Measurements from ENCODE around the gene THBS1.

Gene THBS1

GRCh38 chr15:39609166-39609916 lies 28.5 kb downstream of the THBS1 start:
- DNase-seq, result no peak

- peak; percentile 33 for DNase-seq
Measured at GRCh38 chr15:39610665-39611064, 29.8 kb downstream of the THBS1 start.

GRCh38 chr15:39613271-39613670 lies 32.4 kb downstream of the THBS1 start:
- no peak for DNase-seq

- no peak for DNase-seq
Measured at GRCh38 chr15:39613861-39614260, 33.0 kb downstream of the THBS1 start.

- DNase-seq, result no peak
Measured at GRCh38 chr15:39616731-39617455, 36.0 kb downstream of the THBS1 start.

GRCh38 chr15:39618063-39618823 lies 37.4 kb downstream of the THBS1 start:
- DNase-seq, result no peak

- DNase-seq, result no peak
Measured at GRCh38 chr15:39621210-39621609, 40.3 kb downstream of the THBS1 start.

- no peak for DNase-seq
Measured at GRCh38 chr15:39621976-39622375, 41.1 kb downstream of the THBS1 start.

- no peak for DNase-seq
Measured at GRCh38 chr15:39622660-39623516, 42.0 kb downstream of the THBS1 start.

GRCh38 chr15:39623529-39623931 lies 42.7 kb downstream of the THBS1 start:
- no peak for DNase-seq

- no peak for DNase-seq
Measured at GRCh38 chr15:39624806-39625205, 43.9 kb downstream of the THBS1 start.

- no peak for DNase-seq
Measured at GRCh38 chr15:39625451-39625850, 44.6 kb downstream of the THBS1 start.

GRCh38 chr15:39625856-39626255 lies 45.0 kb downstream of the THBS1 start:
- DNase-seq, result no peak

GRCh38 chr15:39627451-39628143 lies 46.7 kb downstream of the THBS1 start:
- DNase-seq, result no peak

GRCh38 chr15:39628144-39628508 lies 47.2 kb downstream of the THBS1 start:
- DNase-seq, result no peak

GRCh38 chr15:39628546-39629257 lies 47.8 kb downstream of the THBS1 start:
- DNase-seq, result peak; percentile 16

GRCh38 chr15:39629371-39629770 lies 48.5 kb downstream of the THBS1 start:
- no peak for DNase-seq

- peak; percentile 50 for DNase-seq
Measured at GRCh38 chr15:39629906-39630305, 49.0 kb downstream of the THBS1 start.

GRCh38 chr15:39631357-39631756 lies 50.5 kb downstream of the THBS1 start:
- no peak for DNase-seq

GRCh38 chr15:39638041-39638440 lies 57.2 kb downstream of the THBS1 start:
- DNase-seq, result no peak

GRCh38 chr15:39639037-39639436 lies 58.2 kb downstream of the THBS1 start:
- no peak for DNase-seq

All from eye (tissue), 1 donor.